Gastrocnemius medialis (tissue), 4 donors: ENCODE measurements around the gene CLPTM1L. TPM values are rescaled to one million over a fixed set of nuclear protein-coding genes. Genes with fewer than 3 reads are reported as not detected.
"Not testable (repeated sequence)": the region's sequence is repeated elsewhere in the genome, so short reads cannot be mapped to it uniquely, and the experiment has no call there.

Experiments
- ATAC-seq, 2 donors: fragments of 150-250 bp; one replicate each; pipeline ENCODE4 v1.9.1; 2016
- DNase-seq, 2 donors: peaks; one replicate each; pipeline ENCODE4 v3.0.0-alpha.2; 2019
- H3K27ac ChIP-seq, 4 donors: fragments of 200-600 bp; sonication (generic); 1 replicate in 1 of 4; 2 replicates in 3 of 4; pipeline ENCODE4 v1.5.1; 2016 to 2018; ENCODE audit warnings: mild to moderate bottlenecking in 2 of 4, moderate library complexity in 1 of 4
- H3K27me3 ChIP-seq, 3 donors: fragments of 200-600 bp; sonication (generic) in 2 of 3; 1 replicate in 1 of 3; 2 replicates in 2 of 3; pipeline versions ENCODE4 v1.5.1 to v1.6.0; 2016 to 2019; ENCODE audit warnings: mild to moderate bottlenecking in 1 of 3, moderate library complexity in 1 of 3
- H3K36me3 ChIP-seq, 2 donors: fragments of 200-600 bp; sonication (generic) in 1 of 2; one replicate each; pipeline ENCODE4 v1.5.1; 2017 to 2018
- H3K4me1 ChIP-seq, 2 donors: fragments of 200-600 bp; sonication (generic) in 1 of 2; one replicate each; pipeline ENCODE4 v1.5.1; 2016 to 2017; ENCODE audit warnings: mild to moderate bottlenecking in 2 of 2
- H3K4me3 ChIP-seq, 4 donors: fragments of 200-600 bp; sonication (generic) in 3 of 4; 1 replicate in 1 of 4; 2 replicates in 3 of 4; pipeline ENCODE4 v1.5.1; 2016 to 2019; ENCODE audit warnings: mild to moderate bottlenecking in 2 of 4
- H3K9me3 ChIP-seq, 3 donors: fragments of 200-600 bp; sonication (generic) in 2 of 3; 1 replicate in 1 of 3; 2 replicates in 2 of 3; pipeline ENCODE4 v1.5.1; 2016 to 2019
- CTCF ChIP-seq, 5 experiments: fragments of 450-650 bp in 3 of 5; fragments of 200-600 bp in 2 of 5; sonication (generic) in 2 of 5; IDR thresholded peaks in 4 of 5; conservative IDR thresholded peaks in 1 of 5; 1 replicate in 4 of 5; 2 replicates in 1 of 5; pipeline ENCODE4 v1.5.1; 2016 to 2019; ENCODE audit warnings: antibody characterized with exemption in 5 of 5, mild to moderate bottlenecking in 3 of 5, moderate library complexity in 3 of 5
- POLR2A ChIP-seq, 2 donors: fragments of 450-650 bp; IDR thresholded peaks; one replicate each; pipeline ENCODE4 v1.6.1; 2017; ENCODE audit warnings: antibody characterized with exemption in 2 of 2, mild to moderate bottlenecking in 2 of 2, moderate library complexity in 2 of 2
- in situ Hi-C, 4 donors: fragments of 200-750 bp; cut with MboI; loops; one replicate each; pipeline versions ENCODE4 v1.15.0 to v1.8.0; 2017; ENCODE audit warnings: low sequenced_read_pairs in 4 of 4
- intact Hi-C: fragments of 100-400 bp; cut with DNase I; formaldehyde crosslinking; loops from one replicate; pipeline ENCODE4 v1.15.1; 2023; ENCODE audit warnings: low total_unique reads
- total RNA-seq, 4 donors: library from RNA; depleted of rRNA; stranded (reverse); fragments of >200 nt; gene quantifications; one replicate each; pipeline versions ENCODE4 v1.1.0 to v1.2.3, GENCODE V29; 2016

CLPTM1L gene
- total RNA-seq, 4 donors from 2014 or later = 29.4 to 41.0 (median 36.8) TPM

DNA sequence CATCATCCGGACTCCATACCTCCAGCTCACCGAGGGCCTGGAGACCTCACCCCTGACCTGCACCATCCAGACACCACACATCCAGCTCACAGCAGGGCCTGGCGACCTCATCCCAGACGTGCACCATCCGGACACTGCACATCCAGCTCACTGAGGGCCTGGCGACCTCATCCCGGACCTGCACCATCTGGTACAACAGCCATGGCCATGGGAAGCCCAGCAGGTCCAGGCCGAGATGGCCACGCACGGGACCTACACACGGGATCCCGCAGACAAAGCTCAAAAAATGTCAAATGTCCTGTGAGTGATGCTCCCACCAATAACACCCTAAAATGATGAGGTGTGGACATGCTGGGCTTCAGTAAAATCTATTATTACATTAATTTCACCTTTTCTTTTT, 59.8 kb downstream of the CLPTM1L start:
- TF ChIP-seq CTCF (IDR thresholded peaks at IDR 0.05 in 4 of 5, conservative IDR thresholded peaks at IDR 0.05 in 1 of 5) = no peak
- TF ChIP-seq POLR2A (IDR thresholded peaks at IDR 0.05) = no peak
- Histone ChIP-seq H3K9me3 (no peaks in the 10 kb centered on the region), H3K4me3 (no peak overlapping the region), H3K36me3 (no peaks in the 10 kb centered on the region), H3K27me3 (no peaks in the 10 kb centered on the region), H3K4me1 (no peaks in the 10 kb centered on the region), H3K27ac (no peak overlapping the region)
- DNase-seq = no peak
- in situ Hi-C loops = no loop called here
- intact Hi-C loops = no loop called here
- ATAC-seq = no peak

DNA sequence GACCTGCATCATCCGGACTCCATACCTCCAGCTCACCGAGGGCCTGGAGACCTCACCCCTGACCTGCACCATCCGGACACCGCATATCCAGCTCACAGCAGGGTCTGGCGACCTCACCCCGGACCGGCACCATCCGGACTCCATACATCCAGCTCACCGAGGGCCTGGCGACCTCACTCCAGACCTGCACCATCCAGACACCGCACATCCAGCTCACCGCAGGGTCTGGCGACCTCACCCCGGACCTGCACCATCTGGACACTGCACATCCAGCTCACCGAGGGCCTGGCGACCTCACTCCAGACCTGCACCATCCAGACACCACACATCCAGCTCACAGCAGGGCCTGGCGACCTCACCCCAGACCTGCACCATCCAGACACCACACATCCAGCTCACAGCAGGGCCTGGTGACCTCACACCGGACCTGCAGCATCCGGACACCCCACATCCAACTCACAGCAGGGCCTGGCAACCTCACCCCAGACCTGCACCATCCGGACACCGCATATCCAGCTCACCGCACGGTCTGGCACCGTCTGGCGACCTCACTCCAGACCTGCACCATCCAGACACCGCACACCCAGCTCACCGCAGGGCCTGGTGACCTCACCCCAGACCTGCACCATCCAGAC, 60.4 kb downstream of the CLPTM1L start:
- in situ Hi-C loops, ATAC-seq, H3K27ac ChIP-seq, H3K4me3 ChIP-seq, H3K27me3 ChIP-seq, H3K9me3 ChIP-seq, H3K4me1 ChIP-seq, H3K36me3 ChIP-seq, DNase-seq, intact Hi-C loops: not testable (repeated sequence)

DNA sequence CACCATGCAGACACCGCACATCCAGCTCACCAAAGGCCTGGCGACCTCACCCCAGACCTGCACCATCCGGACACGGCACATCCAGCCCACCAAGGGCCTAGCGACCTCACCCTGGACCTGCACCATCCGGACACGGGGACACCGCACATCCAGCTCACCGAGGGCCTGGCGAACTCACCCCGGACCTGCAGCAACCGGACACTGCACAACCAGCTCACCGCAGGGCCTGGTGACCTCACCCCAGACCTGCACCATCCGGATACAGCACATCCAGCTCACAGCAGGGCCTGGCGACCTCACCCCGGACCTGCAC, 61.2 kb downstream of the CLPTM1L start:
- H3K4me1 ChIP-seq, H3K4me3 ChIP-seq, ATAC-seq, H3K36me3 ChIP-seq, H3K9me3 ChIP-seq, DNase-seq, H3K27ac ChIP-seq, intact Hi-C loops, H3K27me3 ChIP-seq, in situ Hi-C loops: not testable (repeated sequence)

- H3K4me1 ChIP-seq, H3K36me3 ChIP-seq, H3K9me3 ChIP-seq, in situ Hi-C loops, DNase-seq, H3K27ac ChIP-seq, ATAC-seq, intact Hi-C loops, H3K4me3 ChIP-seq, H3K27me3 ChIP-seq: not testable (repeated sequence)
Measured at GRCh38 chr5:1282993-1283728, 61.7 kb downstream of the CLPTM1L start.

DNA sequence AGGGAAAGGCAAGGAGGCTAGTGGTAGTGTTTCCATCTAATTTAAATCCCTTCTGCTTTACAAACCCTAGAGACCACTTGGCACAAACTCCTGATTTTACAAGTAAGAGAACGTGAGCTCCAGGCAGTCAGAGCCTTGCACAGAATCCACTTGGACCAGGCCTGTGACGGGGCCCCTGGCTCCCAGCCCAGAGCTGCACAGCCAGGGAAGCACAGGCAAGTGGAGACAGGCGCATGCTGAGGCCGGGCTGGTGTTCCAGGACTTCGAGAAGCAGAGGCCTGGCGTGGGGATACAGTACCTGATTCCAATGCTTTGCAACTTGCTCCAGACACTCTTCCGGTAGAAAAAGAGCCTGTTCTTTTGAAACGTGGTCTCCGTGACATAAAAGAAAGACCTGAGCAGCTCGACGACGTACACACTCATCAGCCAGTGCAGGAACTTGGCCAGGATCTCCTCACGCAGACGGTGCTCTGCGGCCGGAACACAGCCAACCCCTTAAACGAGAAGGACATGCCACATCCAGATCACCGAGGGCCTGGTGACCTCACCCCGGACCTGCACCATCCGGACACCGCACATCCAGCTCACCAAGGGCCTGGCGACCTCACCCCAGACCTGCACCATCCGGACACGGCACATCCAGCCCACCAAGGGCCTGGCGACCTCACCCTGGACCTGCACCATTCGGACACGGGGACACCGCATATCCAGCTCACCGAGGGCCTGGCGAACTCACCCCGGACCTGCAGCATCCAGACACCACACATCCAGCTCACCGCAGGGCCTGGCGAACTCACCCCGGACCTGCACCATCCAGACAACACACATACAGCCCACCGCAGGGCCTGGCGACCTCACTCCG, 62.5 kb downstream of the CLPTM1L start:
- DNase-seq (no peak), ATAC-seq (no peak)
- TF ChIP-seq POLR2A (IDR thresholded peaks at IDR 0.05) (no peak), CTCF (IDR thresholded peaks at IDR 0.05 in 4 of 5, conservative IDR thresholded peaks at IDR 0.05 in 1 of 5) (no peak)
- Histone ChIP-seq H3K27ac (no peak overlapping the region), H3K4me1 (no peaks in the 10 kb centered on the region), H3K36me3 (no peaks in the 10 kb centered on the region), H3K27me3 (no peaks in the 10 kb centered on the region), H3K4me3 (no peak overlapping the region), H3K9me3 (no peaks in the 10 kb centered on the region)
- intact Hi-C loops = no loop called here
- in situ Hi-C loops = no loop called here
